SK-N-SH (cell line): ENCODE measurements around the gene HHAT. TPM values are rescaled to one million over a fixed set of nuclear protein-coding genes. Genes with fewer than 3 reads are reported as not detected.

Experiments used
- CTCF ChIA-PET: fragments of 300-600, 350-600 bp; formaldehyde crosslinking; extraction: SDS; loops from one replicate; lab custom pipeline; 2021; lab: Yijun Ruan, JAX
- POLR2A ChIA-PET: fragments of 350-600 bp; sonication (Branson Sonifier 250); formaldehyde crosslinking; extraction: SDS; loops from one replicate; lab custom pipeline; 2020; ENCODE audit warnings: antibody characterized with exemption, inconsistent platforms; lab: Yijun Ruan, JAX
- DNase-seq: peaks from one replicate; pipeline ENCODE4 v3.0.0; 2012
- H2AFZ ChIP-seq: fragments of 200-600 bp; sonication (generic); 2 replicates; pipeline ENCODE4 v1.8.1; 2016; ENCODE audit warnings: antibody characterized with exemption, mild to moderate bottlenecking, low read depth
- H3F3A ChIP-seq: fragments of 200-600 bp; sonication (generic); replicated peaks from 2 replicates; pipeline ENCODE3; 2016; ENCODE audit warnings: antibody characterized with exemption, mild to moderate bottlenecking; ENCODE audit not compliant: insufficient read depth
- H3K27ac ChIP-seq, 2 experiments: fragments of 200-500 bp in 1 of 2; fragments of 200-600 bp in 1 of 2; sonication (Bioruptor generic) in 1 of 2; sonication (generic), shearing (Covaris generic) in 1 of 2; 2 replicates each; pipeline versions ENCODE4 v1.5.1 to v1.6.1; 2014 to 2016; ENCODE audit warnings: low read depth in 2 of 2, inconsistent platforms in 1 of 2, low read length in 1 of 2, mild to moderate bottlenecking in 1 of 2, mixed read lengths in 1 of 2
- H3K27me3 ChIP-seq: fragments of 200-600 bp; sonication (generic), shearing (Covaris generic); 2 replicates; pipeline ENCODE4 v1.6.1; 2016; ENCODE audit warnings: mixed run types; ENCODE audit not compliant: insufficient read depth
- H3K36me3 ChIP-seq, 2 experiments: fragments of 200-500 bp in 1 of 2; fragments of 200-600 bp in 1 of 2; sonication (Bioruptor generic) in 1 of 2; sonication (generic) in 1 of 2; replicated peaks in 1 of 2; 2 replicates each; pipeline versions ENCODE3 to v1.5.1; 2014 to 2016; ENCODE audit warnings: low read length in 1 of 2, mild to moderate bottlenecking in 1 of 2; ENCODE audit not compliant: insufficient read depth in 2 of 2, control insufficient read depth in 1 of 2
- H3K4me1 ChIP-seq, 2 experiments: fragments of 200-500 bp in 1 of 2; fragments of 200-600 bp in 1 of 2; sonication (Bioruptor generic) in 1 of 2; sonication (generic), shearing (Covaris generic) in 1 of 2; 2 replicates each; pipeline versions ENCODE4 v1.5.1 to v1.6.1; 2014 to 2016; ENCODE audit warnings: low read depth in 1 of 2, low read length in 1 of 2, mixed run types in 1 of 2; ENCODE audit not compliant: insufficient read depth in 2 of 2, control insufficient read depth in 1 of 2
- H3K4me2 ChIP-seq: fragments of 200-600 bp; sonication (generic), shearing (Covaris generic); 2 replicates; pipeline ENCODE4 v1.6.1; 2017; ENCODE audit warnings: mixed run types
- H3K4me3 ChIP-seq, 2 experiments: fragments of 200-500 bp in 1 of 2; fragments of 200-600 bp in 1 of 2; sonication (Bioruptor generic) in 1 of 2; sonication (generic), shearing (Covaris generic) in 1 of 2; 2 replicates each; pipeline versions ENCODE4 v1.5.1 to v1.8.1; 2014 to 2016; ENCODE audit warnings: low read depth in 2 of 2, inconsistent platforms in 1 of 2, low read length in 1 of 2, mild to moderate bottlenecking in 1 of 2, mixed read lengths in 1 of 2, moderate library complexity in 1 of 2
- H3K79me2 ChIP-seq: fragments of 200-600 bp; sonication (generic); 2 replicates; pipeline ENCODE4 v1.8.1; 2017; ENCODE audit warnings: mild to moderate bottlenecking; ENCODE audit not compliant: insufficient read depth
- H3K9ac ChIP-seq: fragments of 200-600 bp; sonication (generic); 2 replicates; pipeline ENCODE4 v1.6.1; 2017; ENCODE audit warnings: mixed run types
- H3K9me2 ChIP-seq: fragments of 200-600 bp; sonication (generic); 2 replicates; pipeline ENCODE4 v1.6.1; 2017; ENCODE audit warnings: mixed run types
- H3K9me3 ChIP-seq: fragments of 200-600 bp; sonication (generic); 2 replicates; pipeline ENCODE4 v1.6.1; 2017; ENCODE audit warnings: mixed run types, mild to moderate bottlenecking, moderate library complexity
- H4K20me1 ChIP-seq: fragments of 200-600 bp; sonication (generic); 2 replicates; pipeline ENCODE4 v1.6.1; 2017; ENCODE audit warnings: mild to moderate bottlenecking, mixed run types; ENCODE audit not compliant: insufficient read depth
- CHD2 ChIP-seq: fragments of 150-350 bp; IDR thresholded peaks from 2 replicates; pipeline ENCODE4 v1.6.1; 2018; ENCODE audit warnings: low read length; ENCODE audit not compliant: partially characterized antibody
- FOXJ3 ChIP-seq: sonication (generic); formaldehyde crosslinking; IDR thresholded peaks from 2 replicates; pipeline ENCODE4 v1.5.1; 2020; ENCODE audit warnings: mild to moderate bottlenecking, missing genetic modification reagents
- GABPA ChIP-seq: IDR thresholded peaks from 2 replicates; pipeline ENCODE4 v1.4.0; 2012; ENCODE audit warnings: low read depth, mild to moderate bottlenecking
- IRF3 ChIP-seq: fragments of 150-350 bp; IDR thresholded peaks from 2 replicates; pipeline ENCODE4 v1.6.1; 2016; ENCODE audit warnings: mild to moderate bottlenecking, low read depth, low read length
- NRF1 ChIP-seq: IDR thresholded peaks from 2 replicates; pipeline ENCODE4 v1.6.1; 2012; ENCODE audit warnings: low read depth, mild to moderate bottlenecking, low read length
- PBX3 ChIP-seq: IDR thresholded peaks from 2 replicates; pipeline ENCODE4; 2012
- POLR2AphosphoS5 ChIP-seq: IDR thresholded peaks from 2 replicates; pipeline ENCODE4 v1.6.1; 2012; ENCODE audit warnings: low read depth, low read length
- RAD21 ChIP-seq: IDR thresholded peaks from 2 replicates; pipeline ENCODE4 v1.6.1; 2012; ENCODE audit warnings: mild to moderate bottlenecking, low read length
- RXRA ChIP-seq: IDR thresholded peaks from 2 replicates; pipeline ENCODE4 v1.4.0; 2012; ENCODE audit warnings: low read depth, mild to moderate bottlenecking, borderline replicate concordance
- TAF1 ChIP-seq: IDR thresholded peaks from 2 replicates; pipeline ENCODE4 v1.6.1; 2012; ENCODE audit warnings: low read depth, mild to moderate bottlenecking, low read length, moderate library complexity, borderline replicate concordance
- TCF12 ChIP-seq: IDR thresholded peaks from 2 replicates; pipeline ENCODE4 v1.4.0; 2012
- USF1 ChIP-seq: IDR thresholded peaks from 2 replicates; pipeline ENCODE4 v1.4.0; 2012; ENCODE audit warnings: low read depth, borderline replicate concordance
- ZBTB33 ChIP-seq: IDR thresholded peaks from 2 replicates; pipeline ENCODE4 v1.4.0; 2012; ENCODE audit warnings: low read depth, borderline replicate concordance
- WGBS: methylation state at CpG from one replicate; pipeline ENCODE4 v1.1.6; 2017; ENCODE audit warnings: low lambda C conversion rate; 5-methylcytosine and 5-hydroxymethylcytosine counted together
- polyA plus RNA-seq, 3 experiments: library from polyadenylated mRNA; depleted of rRNA; stranded (reverse); fragments of >200 nt; gene quantifications; 2 replicates each; pipeline ENCODE4 v1.2.3, GENCODE V29; 2012

The HHAT gene
- polyA plus RNA-seq, 1 of the 3 experiments (the other 2 are of a cell fraction), result 8.1 TPM

- H3K9me3 ChIP-seq, result no peaks in the 10 kb centered on the region
- no peaks in the 10 kb centered on the region for H3F3A ChIP-seq
- no peaks in the 10 kb centered on the region for H4K20me1 ChIP-seq
- H3K27ac ChIP-seq, result no peak overlapping the region
- POLR2A ChIA-PET, result no interaction called here
- no peak overlapping the region for H3K4me2 ChIP-seq
- TF ChIP-seq TAF1, result no peak
- no peak for TF ChIP-seq POLR2AphosphoS5
- TF ChIP-seq RAD21, result no peak
- no peak for TF ChIP-seq PBX3
- no peak for TF ChIP-seq USF1
- TF ChIP-seq FOXJ3, result no peak
- TF ChIP-seq RXRA, result no peak
- no peak for TF ChIP-seq TCF12
- TF ChIP-seq CHD2, result no peak
- no peak for TF ChIP-seq GABPA
- no peak for TF ChIP-seq ZBTB33
- no peak for TF ChIP-seq IRF3
- TF ChIP-seq NRF1, result no peak
- peaks cover 13 to 14% of the 10 kb centered on the region in 2 experiments; a peak in 2 of 4 replicates for H3K4me1 ChIP-seq
- no peak overlapping the region for H3K9ac ChIP-seq
- CTCF ChIA-PET, result interaction anchor here (0.5 to 1.5 kb wide), 4 partner anchors 15 to 68 kb away, joined by 3 read pairs; no protein-coding TSS in a partner anchor
- H3K4me3 ChIP-seq, result no peak overlapping the region
- H3K27me3 ChIP-seq, result no peaks in the 10 kb centered on the region
- no peak overlapping the region for H2AFZ ChIP-seq
- 75% methylated on average over 14 of the region's 14 CpGs for WGBS
- DNase-seq, result no peak
- H3K79me2 ChIP-seq, result no peaks in the 10 kb centered on the region
- no peaks in the 10 kb centered on the region for H3K36me3 ChIP-seq
- H3K9me2 ChIP-seq, result no peaks in the 10 kb centered on the region
Observed at GRCh38 chr1:210342986-210343780, 14.5 kb downstream of the HHAT start.
